Left renal pelvis (tissue), 4 donors: ENCODE data around the gene C2CD5. TPM values are rescaled to one million over a fixed set of nuclear protein-coding genes. Genes with fewer than 3 reads are reported as not detected.
"Not testable (repeated sequence)": the region's sequence is repeated elsewhere in the genome, so short reads cannot be mapped to it uniquely, and the experiment has no call there.

Experiments used
- DNase-seq, 4 donors: peaks; one replicate each; pipeline ENCODE4 v3.0.0-alpha.2; 2013; ENCODE audit warnings: low read depth in 4 of 4, low spot score in 3 of 4
- polyA plus RNA-seq, 4 donors: library from polyadenylated mRNA; unstranded; fragments of 120-200 nt; gene quantifications; one replicate each; pipeline ENCODE4 v1.2.1, GENCODE V29; 2013; ENCODE audit not compliant: insufficient read length in 4 of 4

Gene C2CD5
- polyA plus RNA-seq, 4 donors, result 70.2 to 89.7 (median 82.3) TPM

GRCh38 chr12:22536346-22536945 is 7.9 kb downstream of the C2CD5 start:
- no peak for DNase-seq

GRCh38 chr12:22535478-22535877 is 8.9 kb downstream of the C2CD5 start:
- no peak for DNase-seq

GRCh38 chr12:22535038-22535437 is 9.3 kb downstream of the C2CD5 start:
- DNase-seq, result no peak

GRCh38 chr12:22533155-22533554 is 11.2 kb downstream of the C2CD5 start:
- DNase-seq, result no peak

- no peak for DNase-seq
Measured at GRCh38 chr12:22532317-22532716, 12.0 kb downstream of the C2CD5 start.

- DNase-seq, result no peak
Measured at GRCh38 chr12:22531205-22531604, 13.1 kb downstream of the C2CD5 start.

GRCh38 chr12:22529281-22530060 is 14.9 kb downstream of the C2CD5 start:
- no peak for DNase-seq

- DNase-seq, result no peak
Measured at GRCh38 chr12:22527999-22528398, 16.3 kb downstream of the C2CD5 start.

- no peak for DNase-seq
Measured at GRCh38 chr12:22526836-22527235, 17.5 kb downstream of the C2CD5 start.

GRCh38 chr12:22525426-22525825 is 18.9 kb downstream of the C2CD5 start:
- DNase-seq, result no peak

GRCh38 chr12:22518998-22519397 is 25.3 kb downstream of the C2CD5 start:
- DNase-seq, result no peak

GRCh38 chr12:22518060-22518719 is 26.2 kb downstream of the C2CD5 start:
- no peak for DNase-seq

- no peak for DNase-seq
Measured at GRCh38 chr12:22514875-22515274, 29.5 kb downstream of the C2CD5 start.

- no peak for DNase-seq
Measured at GRCh38 chr12:22505826-22506225, 38.5 kb downstream of the C2CD5 start.

GRCh38 chr12:22500100-22500499 is 44.2 kb downstream of the C2CD5 start:
- DNase-seq, result no peak

GRCh38 chr12:22499445-22499844 is 44.9 kb downstream of the C2CD5 start:
- DNase-seq, result no peak

- no peak for DNase-seq
Measured at GRCh38 chr12:22494319-22494718, 50.0 kb downstream of the C2CD5 start.

GRCh38 chr12:22491034-22491433 is 53.3 kb downstream of the C2CD5 start:
- no peak for DNase-seq

GRCh38 chr12:22488478-22488877 is 55.9 kb downstream of the C2CD5 start:
- no peak for DNase-seq

GRCh38 chr12:22487683-22488082 is 56.7 kb downstream of the C2CD5 start:
- DNase-seq, result not testable (repeated sequence)

GRCh38 chr12:22481547-22482104 is 62.7 kb downstream of the C2CD5 start:
- DNase-seq, result no peak
